ENCODE measurements around the gene CKB.

CKB gene

DNA sequence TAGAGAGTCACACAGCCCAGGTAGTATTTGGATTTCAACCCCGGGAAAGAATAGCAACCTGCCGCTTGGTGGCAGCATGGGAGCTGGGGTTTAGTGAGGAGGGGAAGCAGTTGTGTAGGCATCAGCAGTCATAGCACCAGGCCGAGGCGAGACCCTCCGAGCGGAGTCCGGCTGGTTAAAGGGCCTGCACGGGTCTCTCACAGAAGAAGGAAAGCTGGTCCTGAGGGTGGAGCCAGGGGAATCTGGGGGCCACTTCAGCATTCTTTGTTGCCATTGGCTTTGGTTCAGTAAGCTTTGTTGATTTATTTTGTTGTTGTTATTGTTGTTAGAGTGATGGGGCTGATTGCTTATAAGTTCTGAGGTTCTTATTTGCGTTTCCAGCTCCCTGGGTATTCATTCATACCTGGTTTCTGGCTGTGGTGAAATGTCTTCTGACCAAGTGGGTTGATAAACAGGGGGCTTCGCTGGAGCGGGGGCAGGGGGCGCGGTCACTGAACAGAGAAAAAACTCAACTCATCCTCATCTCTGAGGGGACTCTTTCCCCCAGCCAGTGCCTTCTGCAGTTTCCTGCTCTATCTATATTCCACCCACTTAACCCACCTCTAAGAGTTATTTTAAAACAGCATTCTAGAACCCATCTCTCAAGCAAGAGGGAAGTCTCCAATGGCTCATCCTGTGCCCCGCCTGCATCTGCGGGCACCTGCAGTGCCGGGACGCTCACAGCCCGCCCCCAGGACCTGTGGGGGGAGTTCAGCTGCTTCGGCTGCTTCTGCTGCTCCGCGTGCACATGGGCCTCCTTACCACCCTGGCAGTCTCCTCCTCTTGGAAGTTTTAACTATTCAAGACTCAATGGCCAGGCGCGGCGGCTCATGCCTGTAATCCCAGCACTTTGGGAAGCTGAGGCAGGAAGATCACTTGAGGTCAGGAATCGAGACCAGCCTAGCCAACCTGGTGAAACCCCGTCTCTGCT, 11.6 kb downstream of the CKB start:
- DNase-seq, result no peak

DNA sequence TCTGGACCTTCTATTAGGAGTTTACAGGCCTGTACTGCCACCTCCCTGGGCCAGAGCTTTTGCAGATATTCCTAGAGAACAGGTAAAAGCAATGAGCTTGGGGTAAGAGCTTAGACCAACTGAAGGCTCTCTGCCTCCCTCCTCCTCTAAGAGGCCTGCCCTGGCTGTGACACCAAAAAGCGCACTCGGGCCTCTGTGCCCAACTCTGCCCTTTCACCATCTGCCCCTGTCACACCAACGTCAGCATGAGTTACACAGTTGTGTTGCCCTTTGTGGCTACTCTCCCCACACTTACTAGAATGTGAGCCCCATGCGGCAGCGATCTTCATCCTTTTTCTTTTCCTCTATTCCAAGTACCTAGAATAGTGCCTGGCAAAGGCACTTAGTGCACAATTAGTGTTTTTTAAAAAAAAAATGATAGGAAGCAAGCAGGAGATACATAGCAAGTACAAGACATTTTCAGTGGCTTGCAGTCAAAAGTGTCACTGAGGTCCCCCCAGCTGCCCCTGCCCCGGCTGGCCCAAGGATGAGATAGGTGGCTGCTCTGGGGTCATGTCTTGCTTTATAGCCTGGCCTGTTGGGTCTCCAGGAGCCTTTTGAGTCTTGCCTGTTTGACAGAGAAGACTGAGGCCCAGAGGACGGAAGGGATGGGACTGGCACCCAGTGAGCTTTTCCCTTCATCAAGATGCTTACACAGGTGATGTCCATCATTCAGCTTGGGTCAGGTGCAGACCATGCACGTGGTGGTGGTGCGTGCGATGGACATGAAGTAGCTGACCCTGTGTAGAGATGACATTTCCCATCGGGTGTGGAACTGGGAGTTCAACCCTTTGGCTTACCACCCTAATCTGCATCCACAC, 12.5 kb downstream of the CKB start:
- no peak for DNase-seq

DNA sequence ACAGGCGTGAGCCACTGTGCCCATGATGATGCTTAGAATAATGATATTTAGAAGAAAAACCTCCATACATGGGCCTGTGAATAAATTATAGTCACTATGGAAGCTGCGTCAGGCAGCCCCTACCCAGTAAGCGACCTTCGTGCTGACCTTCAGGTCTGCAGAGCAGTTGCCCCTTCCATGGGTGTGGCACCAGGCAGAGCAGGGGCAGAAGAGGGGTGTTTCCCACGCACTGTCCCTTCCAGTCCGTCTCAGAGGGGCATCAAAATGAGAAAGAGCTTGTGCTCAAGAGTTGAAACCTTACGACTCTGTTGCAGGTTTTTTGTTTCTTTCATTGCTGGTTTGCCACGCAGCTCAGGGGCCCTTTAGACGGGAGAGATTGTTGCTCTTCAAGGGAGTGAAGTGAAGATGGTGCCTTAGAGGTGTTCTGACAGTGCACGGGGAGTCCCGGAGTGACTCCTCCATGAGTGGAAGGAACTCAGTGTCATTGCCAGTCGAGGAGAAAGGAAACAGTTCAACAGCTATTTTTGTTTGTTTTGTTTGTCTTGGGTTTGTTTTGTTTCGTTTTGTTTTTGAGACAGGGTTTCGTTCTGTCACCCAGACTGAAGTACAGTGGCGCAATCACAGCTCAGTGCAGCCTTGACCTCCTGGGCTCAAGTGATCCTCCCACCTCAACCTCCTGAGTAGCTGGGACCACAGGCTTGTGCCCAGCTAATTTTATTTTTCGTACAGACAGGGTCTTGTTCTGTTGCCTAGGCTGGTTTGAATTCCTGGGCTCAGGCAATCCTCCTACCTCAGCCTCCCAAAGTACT, 13.9 kb downstream of the CKB start:
- DNase-seq, result no peak

DNA sequence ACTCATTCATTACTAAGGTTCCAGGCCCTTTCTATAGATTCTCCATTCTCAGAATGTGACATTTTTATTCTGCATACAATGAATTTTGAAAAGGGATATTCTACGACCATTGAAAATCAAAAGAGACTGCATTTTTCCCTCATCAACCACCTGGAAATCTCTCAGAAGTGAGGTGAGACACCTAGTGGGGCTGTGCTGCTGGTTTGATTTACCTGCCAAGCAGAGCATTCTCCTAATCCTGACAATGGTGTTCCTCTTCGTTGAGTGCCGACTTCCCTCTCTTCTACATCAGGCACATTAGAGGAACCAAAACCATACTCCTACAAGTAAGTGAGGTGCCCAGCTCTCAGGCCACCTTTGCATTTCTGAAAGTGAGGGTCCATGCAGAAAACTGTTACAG, 14.9 kb downstream of the CKB start:
- no peak for DNase-seq

DNA sequence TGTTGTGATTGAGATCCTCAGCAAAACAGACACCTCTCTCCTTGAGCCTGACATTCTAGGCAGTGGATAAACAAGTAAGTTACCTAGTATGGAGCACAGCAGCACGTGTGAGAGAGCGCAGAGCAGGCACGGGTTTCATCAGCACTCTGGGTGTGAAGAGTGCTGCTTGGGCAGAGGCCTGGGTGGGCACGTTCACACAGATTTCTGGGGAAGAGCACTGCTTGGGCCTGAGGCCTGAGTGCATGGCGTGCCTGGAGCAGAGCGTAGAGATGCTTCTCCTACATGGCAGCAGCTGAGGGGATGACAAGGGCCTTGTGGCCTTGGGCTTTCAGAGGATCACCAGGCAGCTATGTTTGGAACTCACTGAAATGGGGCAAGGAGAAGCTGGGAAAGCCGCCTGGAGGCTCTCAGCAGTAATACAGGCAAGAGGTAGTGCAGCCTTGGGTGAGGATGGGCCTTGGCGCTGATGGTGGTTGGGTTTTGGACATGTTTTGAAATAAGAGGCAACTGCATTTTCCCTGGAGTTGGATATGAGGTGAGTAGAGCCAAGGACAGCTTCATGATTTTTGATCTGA, 17.6 kb downstream of the CKB start:
- peak in 1 of 2 experiments; percentile 10 for DNase-seq

DNA sequence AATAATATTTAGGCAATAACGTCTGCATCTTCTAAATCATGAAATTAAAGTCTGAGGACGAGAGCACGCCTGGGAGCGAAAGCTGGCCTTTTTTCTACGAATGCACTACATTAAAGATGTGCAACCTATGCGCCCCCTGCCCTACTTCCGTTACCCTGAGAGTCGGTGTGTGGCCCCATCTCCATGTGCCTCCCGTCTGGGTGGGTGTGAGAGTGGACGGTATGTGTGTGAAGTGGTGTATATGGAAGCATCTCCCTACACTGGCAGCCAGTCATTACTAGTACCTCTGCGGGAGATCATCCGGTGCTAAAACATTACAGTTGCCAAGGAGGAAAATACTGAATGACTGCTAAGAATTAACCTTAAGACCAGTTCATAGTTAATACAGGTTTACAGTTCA, 19.3 kb downstream of the CKB start:
- no peak for DNase-seq

DNA sequence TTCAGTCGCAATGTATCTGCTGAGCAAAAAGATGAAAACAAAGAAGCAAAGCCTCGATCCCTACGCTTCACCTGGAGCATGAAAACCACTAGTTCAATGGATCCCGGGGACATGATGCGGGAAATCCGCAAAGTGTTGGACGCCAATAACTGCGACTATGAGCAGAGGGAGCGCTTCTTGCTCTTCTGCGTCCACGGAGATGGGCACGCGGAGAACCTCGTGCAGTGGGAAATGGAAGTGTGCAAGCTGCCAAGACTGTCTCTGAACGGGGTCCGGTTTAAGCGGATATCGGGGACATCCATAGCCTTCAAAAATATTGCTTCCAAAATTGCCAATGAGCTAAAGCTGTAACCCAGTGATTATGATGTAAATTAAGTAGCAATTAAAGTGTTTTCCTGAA, 19.8 kb downstream of the CKB start:
- DNase-seq, result no peak

DNA sequence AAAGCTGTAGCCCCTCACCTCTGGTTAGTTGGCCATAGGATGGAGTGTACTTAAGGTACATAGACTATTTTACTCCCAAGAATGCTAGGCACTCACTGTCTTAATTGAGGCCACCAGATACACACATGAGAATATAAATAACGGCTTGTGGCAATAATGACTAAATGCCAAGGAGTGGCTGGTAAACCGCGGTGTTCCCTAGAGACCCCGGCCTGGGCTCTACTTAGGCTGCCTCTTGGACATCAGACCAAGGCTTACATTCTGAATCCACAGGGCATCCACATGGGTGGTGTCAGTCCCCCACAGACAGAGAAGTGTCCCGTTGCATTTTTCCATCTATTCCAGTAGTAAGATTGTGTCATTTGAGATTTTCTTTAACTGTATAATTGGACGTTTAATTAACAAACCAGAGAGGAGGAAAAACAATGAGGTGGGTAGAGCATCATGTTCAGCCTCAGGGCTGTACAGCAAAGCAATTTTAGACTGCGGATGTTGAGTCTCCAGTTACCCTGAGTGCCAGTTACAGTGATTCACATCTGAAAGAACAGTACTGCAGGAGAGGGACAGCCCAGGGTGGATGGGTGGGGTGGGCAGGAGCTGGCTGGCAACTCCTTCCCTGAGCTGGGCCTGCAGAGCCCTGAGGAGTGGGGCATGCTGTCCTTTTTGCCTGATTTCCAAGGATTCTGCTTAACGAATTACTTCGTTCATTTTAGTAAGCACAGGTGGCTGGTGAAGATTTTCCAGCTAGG, 20.5 kb downstream of the CKB start:
- no peak for DNase-seq

DNA sequence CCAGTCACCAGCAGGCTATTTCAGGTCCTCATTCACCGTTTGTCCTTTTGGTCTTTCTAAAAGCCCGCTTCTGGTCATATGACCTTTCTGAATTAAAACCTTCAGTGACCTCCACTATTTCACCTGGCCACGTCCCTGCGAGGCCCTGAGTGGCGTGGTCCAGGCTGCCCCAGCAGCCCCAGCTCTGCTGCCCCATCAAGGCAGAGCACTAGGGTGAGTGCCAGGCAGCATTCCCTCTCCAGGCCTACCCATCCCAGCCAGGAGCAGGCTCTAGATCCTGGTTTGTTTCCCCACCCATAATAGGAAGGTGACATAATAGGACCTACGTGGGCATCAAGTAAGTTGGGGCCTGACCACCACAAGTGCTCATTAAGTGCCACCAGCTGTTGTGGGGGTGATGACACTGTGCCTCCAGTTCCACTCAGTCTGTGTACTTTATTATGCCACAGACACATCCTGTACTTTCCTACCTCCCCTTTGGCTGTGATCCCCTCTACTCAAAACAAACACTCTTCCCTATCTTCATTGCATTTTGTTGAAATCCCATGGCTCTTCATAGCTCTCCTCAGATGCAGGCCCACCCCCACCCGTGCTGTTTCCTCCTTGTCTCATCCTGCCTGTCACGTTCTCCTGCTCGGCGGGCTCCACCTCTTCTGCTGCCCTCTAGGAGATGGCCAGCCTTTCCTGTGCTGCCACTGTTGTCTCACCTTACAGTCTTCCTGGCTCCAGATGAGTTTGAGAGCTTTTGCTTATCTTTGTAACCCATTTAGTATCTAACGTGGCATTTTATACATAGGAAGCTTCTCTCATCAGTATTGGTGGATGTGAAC, 21.4 kb downstream of the CKB start:
- DNase-seq, result no peak

DNA sequence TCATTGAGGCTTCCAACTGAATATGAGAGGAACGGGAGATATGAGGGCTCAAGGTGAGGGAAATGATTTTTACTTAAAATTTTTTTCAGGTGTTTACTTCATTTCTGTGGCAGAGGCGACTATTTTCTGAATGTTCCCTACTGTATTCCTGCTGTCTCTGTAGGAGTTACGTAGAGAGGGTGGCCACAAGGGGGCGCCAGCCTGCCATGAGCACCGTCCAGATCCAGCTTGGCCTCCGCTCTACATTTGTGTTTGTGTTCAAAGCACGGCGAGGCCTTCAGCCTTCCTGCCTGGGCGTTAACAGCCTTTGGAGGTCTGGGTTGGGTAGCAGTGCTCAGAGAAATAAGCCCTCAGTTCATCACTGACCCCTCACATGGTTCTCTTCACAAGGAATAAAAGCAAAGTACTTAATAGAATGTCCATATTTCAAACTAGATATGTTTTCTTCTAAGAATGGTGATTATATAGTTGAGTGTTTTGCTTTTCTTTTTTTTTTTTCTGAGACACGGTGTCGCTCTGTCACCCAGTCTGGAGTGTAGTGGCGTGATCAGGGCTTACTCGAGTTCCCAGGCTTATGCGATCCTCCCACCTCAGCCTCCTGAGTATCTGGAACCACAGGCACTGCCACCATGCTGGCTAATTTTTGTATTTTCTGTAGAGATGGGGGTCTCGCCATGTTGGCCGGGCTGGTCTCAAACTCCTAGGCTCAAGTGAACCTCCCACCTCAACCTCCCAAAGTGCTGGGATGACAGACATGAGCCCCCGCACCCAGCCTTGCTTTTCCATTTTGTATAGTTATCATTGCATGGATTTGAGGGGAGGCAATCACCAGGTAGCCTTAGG, 22.3 kb downstream of the CKB start:
- DNase-seq, result peak; percentile 92

DNA sequence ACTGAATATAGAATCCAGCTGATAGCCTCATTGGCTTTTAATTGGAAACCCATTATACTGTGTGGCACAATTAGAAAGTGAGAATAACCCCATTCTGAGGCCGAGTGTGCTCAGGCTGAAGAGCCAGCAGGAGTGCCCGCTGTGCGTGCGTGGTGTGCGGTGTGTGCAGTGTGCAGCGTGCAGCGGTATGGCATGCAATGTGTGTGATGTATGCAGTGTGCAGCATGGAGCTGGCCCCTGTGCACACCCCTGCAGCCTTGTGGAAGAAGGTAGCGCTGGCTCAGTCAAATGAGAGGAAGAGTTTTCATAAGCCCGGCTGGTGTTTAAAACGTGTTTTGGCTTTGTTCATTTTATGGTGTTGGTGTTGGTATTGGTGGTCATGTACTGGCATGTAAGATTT, 22.9 kb downstream of the CKB start:
- DNase-seq, result no peak

DNA sequence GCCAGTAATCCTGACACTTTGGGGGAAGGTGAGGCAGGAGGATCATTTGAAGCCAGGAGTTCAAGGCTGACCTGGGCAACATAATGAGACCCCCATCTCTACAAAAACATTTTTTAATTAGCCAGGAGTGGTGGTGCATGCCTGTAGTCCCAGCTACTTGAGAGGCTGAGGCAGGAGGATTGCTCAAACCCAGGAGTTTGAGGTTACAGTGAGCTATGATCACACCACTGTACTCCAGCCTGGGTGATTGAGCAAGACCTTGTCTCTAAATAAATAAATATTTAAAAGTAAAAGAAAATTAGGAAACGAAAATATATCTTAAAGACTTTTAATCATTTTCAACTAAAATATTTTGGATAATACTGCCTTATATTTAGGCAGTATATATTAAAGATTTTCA, 25.9 kb downstream of the CKB start:
- DNase-seq, result no peak

DNA sequence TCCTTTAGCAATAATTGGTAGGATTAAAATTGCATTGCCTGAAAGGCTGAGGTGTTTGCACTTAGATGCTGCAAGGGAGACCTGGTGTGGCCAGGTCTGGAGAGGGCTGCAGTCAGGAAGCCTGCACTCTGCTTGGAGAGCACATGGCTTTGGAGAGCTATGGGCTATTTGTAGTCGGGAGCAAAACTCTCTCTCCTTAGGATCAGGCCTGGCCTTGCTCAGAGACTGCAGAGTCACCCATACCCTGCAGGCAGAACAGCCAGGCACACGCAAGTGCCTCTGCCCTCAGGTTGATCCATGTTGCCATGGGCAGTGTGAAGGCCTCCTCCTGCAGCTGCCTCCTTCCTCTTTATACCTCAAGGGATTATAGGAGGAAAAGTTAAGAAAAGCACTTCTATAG, 26.8 kb downstream of the CKB start:
- no peak for DNase-seq

DNA sequence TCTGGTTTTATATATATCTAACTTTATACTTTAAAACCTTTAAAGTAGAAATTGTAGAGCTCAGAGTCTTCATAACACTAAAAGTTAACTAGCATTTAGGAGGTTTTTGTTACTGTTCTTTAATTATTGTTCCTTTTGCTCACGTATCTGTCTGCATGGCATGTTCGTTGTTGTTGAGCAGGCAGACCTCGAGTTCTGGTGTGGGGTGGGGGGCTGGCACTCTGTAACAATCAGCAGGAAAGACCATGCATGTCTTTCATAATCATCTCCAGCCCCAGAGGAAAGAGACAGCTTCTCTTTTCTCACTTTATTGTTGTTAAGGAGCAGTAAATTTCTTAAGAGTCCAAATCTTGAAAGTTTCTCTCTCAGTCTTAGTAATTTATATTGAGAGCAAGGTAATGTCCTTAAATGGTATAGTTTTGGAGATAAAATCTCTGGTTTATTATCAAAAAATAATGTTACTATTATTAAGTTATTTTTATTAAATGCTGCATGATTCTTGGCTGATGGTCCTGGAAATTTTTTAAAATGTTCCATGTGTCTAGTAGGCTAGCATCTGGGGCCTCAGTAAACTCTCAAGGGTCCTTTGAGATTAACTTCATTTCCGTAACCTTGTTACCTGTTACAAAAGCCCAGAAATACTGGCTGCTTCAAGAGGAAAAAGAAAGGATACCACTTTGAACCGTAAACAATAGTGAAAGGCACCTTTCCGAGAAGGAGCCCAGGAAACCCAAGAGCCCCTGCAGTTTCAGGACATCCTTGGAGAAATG, 30.3 kb downstream of the CKB start:
- peak; percentile 3 to 11 for DNase-seq

DNA sequence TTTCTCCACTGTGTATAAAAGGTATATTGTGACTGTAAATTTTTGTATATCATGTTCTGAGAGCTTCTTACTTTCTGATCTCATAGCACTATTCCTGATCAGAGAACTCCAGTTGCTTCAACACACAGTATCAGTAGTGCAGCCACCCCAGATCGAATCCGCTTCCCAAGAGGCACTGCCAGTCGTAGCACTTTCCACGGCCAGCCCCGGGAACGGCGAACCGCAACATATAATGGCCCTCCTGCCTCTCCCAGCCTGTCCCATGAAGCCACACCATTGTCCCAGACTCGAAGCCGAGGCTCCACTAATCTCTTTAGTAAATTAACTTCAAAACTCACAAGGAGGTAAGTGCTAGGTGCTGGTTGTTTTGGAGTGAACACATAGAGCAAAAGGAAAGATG, 30.9 kb downstream of the CKB start:
- DNase-seq, result no peak

DNA sequence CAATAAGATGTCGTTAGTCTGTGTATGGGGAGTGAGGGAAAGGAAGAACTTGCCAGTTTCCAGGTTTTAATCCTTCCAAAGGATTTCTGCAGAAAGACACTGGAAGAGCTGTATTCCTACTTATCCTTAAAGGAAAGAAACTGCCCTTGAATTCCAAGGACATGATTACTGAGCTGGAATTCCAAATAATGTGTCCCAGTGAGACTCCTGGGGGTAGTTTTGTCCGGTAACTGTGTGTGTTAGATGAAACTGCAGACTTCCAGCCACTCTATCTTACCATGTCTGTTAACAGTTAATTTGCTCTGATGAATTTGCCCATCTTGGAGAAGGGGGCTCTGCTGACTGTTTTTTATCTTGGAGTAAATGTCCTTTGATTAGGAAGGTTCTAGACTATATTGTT, 33.0 kb downstream of the CKB start:
- no peak for DNase-seq

DNA sequence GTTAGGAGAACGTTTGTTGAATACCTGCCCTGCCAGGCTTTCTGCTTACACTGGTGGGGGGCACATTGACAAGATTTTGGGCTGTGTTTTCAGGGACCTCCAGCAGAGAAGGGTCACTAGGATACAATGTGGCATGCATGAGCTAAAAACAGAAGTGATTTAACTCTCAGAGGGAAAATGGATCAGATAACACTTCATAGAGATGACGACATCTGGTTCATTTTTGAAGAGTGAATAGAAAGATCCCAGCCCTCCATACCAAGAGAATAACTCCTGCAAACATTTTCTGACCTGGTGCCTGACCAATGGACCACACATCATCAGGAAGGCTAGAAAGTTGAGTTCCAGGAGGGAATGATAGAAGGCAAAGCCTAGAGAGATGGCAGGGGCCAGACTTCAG, 33.7 kb downstream of the CKB start:
- no peak for DNase-seq

DNA sequence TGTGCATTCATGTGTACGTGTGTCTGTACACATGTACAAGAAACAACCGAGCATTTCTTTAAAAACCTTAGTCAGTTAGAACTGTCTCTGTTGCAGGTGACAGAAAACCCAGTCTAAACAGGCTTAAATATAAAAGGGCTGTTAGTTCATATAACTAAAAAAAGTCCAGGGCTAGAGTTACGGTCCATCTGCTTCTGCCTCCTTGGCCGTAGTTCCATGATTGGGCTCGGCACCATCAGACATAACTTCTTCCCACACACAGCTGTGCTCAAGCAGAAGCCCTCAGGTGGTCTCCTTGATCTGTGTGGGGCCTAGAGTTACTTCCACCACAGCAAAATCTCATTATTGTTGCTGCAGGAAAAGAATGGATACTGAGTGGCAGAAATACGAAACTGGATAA, 34.6 kb downstream of the CKB start:
- DNase-seq, result no peak

DNA sequence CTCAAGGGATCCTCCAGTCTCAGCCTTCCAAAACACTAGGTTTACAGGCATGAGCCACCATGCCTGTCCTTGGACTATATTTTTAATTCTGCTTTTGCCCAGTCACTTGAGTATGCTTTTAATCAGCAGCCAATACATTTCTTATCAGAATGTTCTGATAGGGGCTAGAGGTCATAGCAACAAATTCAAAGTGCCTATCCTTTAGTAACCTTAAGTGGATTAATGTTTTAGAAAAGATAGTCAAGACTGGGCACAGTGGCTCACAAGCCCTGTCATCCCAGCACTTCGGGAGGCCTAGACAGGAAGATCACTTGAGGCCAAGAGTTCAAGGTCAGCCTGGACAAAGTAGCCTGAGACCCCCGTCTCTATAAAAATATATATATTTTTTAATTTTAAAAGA, 37.1 kb downstream of the CKB start:
- DNase-seq, result no peak

Measured in Kasumi-1 (cell line).